Ectodermal cell (in vitro differentiated cells): ENCODE results near the gene SERPINB7.

ENCODE experiments used
- H3K27ac ChIP-seq: 2 replicates; pipeline ENCODE4 v1.7.0; 2013; ENCODE audit warnings: mild to moderate bottlenecking, low read depth, low read length; ENCODE audit not compliant: insufficient read depth, poor library complexity, severe bottlenecking
- H3K27me3 ChIP-seq: 2 replicates; pipeline ENCODE4 v1.7.0; 2013; ENCODE audit warnings: mild to moderate bottlenecking, low read length; ENCODE audit not compliant: insufficient read depth, control insufficient read depth, poor library complexity, severe bottlenecking
- H3K36me3 ChIP-seq: one replicate; pipeline ENCODE4 v1.7.0; 2013; ENCODE audit warnings: low read length; ENCODE audit not compliant: control insufficient read depth, insufficient read depth
- H3K4me1 ChIP-seq: one replicate; pipeline ENCODE4 v1.7.0; 2013; ENCODE audit warnings: low read length; ENCODE audit not compliant: control insufficient read depth, insufficient read depth
- H3K4me3 ChIP-seq: 2 replicates; pipeline ENCODE4 v1.7.0; 2013; ENCODE audit warnings: low read depth, low read length, control low read depth; ENCODE audit not compliant: insufficient read depth
- H3K9me3 ChIP-seq: 2 replicates; pipeline ENCODE4 v1.7.0; 2013; ENCODE audit warnings: mild to moderate bottlenecking, low read length, moderate library complexity; ENCODE audit not compliant: control insufficient read depth
- WGBS, 2 experiments: methylation state at CpG; one replicate each; pipeline ENCODE4 v1.1.7; 2013; ENCODE audit warnings: missing lambda C conversion rate in 2 of 2; 5-methylcytosine and 5-hydroxymethylcytosine counted together

The SERPINB7 gene

GRCh38 chr18:63819786-63820185, 44.6 kb downstream of the SERPINB7 start:
- no peaks in the 10 kb centered on the region for H3K9me3 ChIP-seq
- H3K4me3 ChIP-seq: no peak overlapping the region
- WGBS, 2 experiments: 89 to 90% methylated on average over 2 of the region's 2 CpGs
- H3K4me1 ChIP-seq: no peaks in the 10 kb centered on the region
- no peaks in the 10 kb centered on the region for H3K27me3 ChIP-seq
- no peak overlapping the region for H3K27ac ChIP-seq
- no peaks in the 10 kb centered on the region for H3K36me3 ChIP-seq

DNA sequence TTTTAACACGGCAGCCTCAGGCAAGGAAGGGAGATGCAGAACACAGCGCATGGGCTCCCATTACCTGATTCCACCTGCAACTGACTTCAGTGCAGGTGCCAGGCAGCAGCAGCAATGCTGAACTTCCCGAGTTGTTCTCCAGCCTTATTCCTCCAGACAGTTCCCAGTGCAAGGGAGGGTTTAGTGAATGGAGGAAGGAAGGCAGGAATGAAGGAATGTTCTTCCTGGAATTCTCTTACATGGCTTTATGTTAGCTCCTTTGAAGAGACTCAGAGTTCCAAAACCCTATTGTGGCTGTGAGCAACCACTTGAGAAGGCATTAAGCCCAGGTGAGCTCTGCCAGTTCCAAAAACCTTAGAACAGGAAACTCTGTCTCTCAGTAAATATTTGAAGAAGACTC, 45.5 kb downstream of the SERPINB7 start:
- H3K36me3 ChIP-seq: no peaks in the 10 kb centered on the region
- H3K9me3 ChIP-seq: no peaks in the 10 kb centered on the region
- no peak overlapping the region for H3K4me3 ChIP-seq
- H3K4me1 ChIP-seq: no peaks in the 10 kb centered on the region
- H3K27ac ChIP-seq: no peak overlapping the region
- no peaks in the 10 kb centered on the region for H3K27me3 ChIP-seq
- WGBS, 2 experiments: 89 to 95% methylated on average over 3 of the region's 3 CpGs

DNA sequence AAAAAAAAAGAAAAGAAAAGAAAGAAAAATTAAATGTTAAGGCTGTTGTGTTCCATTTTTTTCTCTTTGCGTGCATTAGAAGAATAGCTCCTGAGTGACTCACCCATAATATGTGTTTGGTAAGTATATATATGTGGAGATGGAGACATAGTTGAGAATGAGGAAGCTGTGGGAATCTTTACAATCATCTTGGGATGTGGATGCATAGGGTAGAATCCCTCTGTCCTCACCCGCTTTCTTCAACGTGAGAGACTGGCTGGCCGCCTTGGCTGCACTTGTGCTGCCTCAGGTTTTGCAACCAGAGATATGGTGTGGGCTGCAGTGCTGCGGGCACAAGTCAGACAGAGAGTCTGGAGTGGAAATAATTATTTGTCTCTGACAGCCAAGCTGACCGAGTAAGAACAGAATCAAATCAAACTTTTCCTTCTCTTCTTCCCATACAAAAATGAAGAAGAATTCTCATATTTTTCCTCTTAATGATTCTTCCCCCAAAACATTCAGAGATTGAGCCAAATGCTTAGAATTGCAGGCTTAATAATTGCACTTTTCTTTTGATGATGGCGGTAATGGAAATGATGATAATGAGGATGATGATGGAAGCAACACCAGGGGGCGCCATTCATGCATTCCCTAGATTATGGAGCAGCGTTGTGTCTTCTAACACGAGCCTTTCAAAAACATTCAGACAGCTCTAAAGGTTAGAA, 48.5 kb downstream of the SERPINB7 start:
- H3K9me3 ChIP-seq: no peaks in the 10 kb centered on the region
- 77 to 79% methylated on average over 10 of the region's 10 CpGs for WGBS, 2 experiments
- no peak overlapping the region for H3K4me3 ChIP-seq
- H3K27ac ChIP-seq: no peak overlapping the region
- H3K4me1 ChIP-seq: no peaks in the 10 kb centered on the region
- H3K27me3 ChIP-seq: no peaks in the 10 kb centered on the region
- no peaks in the 10 kb centered on the region for H3K36me3 ChIP-seq

GRCh38 chr18:63824220-63824525, 49.0 kb downstream of the SERPINB7 start:
- WGBS, 2 experiments: 96 to 100% methylated on average over 1 to 2 of the region's 2 CpGs
- no peaks in the 10 kb centered on the region for H3K36me3 ChIP-seq
- no peaks in the 10 kb centered on the region for H3K4me1 ChIP-seq
- H3K27ac ChIP-seq: no peak overlapping the region
- H3K9me3 ChIP-seq: no peaks in the 10 kb centered on the region
- no peak overlapping the region for H3K4me3 ChIP-seq
- no peaks in the 10 kb centered on the region for H3K27me3 ChIP-seq

DNA sequence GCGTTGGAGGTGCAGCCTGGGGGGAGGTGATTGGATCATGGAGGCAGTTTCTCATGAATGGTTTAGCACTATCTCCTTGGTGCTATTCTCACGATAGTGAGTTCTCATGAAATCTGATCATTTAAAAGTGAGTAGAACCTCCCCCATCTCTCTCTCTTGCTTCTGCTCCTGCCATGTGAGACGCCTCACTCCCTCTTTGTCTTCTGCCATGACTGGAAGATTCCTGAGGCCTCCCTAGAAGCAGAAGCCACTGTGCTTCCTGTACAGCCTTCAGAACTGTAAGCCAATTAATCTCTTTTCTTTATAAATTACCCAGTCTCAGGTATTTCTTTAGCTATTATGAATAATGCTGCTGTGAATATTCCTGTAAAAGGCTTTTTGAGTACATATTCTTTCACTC, 52.9 kb downstream of the SERPINB7 start:
- WGBS, 2 experiments: 84 to 85% methylated on average over 3 of the region's 3 CpGs
- no peak overlapping the region for H3K27ac ChIP-seq
- no peaks in the 10 kb centered on the region for H3K36me3 ChIP-seq
- H3K4me1 ChIP-seq: no peaks in the 10 kb centered on the region
- no peak overlapping the region for H3K4me3 ChIP-seq
- H3K27me3 ChIP-seq: no peaks in the 10 kb centered on the region
- no peaks in the 10 kb centered on the region for H3K9me3 ChIP-seq

DNA sequence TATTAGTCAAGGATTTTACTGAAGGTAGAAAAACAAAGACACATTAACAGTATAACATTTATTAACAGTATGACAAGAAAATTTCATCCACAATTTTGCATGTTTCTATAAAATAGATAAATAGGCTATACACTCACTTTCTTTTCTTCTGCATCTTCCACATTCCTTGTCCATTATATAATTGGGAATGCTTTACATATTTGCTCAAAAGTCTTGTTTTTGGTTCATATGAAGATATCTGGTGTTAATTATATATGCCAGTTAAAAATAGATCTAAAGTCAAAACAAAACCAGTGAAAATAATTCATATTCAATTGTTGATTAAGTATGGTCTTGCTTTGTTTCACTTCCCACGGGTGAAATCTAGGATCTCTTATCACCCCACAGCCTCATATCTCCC, 53.4 kb downstream of the SERPINB7 start:
- H3K9me3 ChIP-seq: no peaks in the 10 kb centered on the region
- no peak overlapping the region for H3K4me3 ChIP-seq
- no peaks in the 10 kb centered on the region for H3K36me3 ChIP-seq
- no peaks in the 10 kb centered on the region for H3K4me1 ChIP-seq
- H3K27ac ChIP-seq: no peak overlapping the region
- WGBS, 2 experiments: 90% methylated on average over 1 of the region's 1 CpG; no CpG with 5 or more reads in 1 of the 2 experiments
- no peaks in the 10 kb centered on the region for H3K27me3 ChIP-seq

DNA sequence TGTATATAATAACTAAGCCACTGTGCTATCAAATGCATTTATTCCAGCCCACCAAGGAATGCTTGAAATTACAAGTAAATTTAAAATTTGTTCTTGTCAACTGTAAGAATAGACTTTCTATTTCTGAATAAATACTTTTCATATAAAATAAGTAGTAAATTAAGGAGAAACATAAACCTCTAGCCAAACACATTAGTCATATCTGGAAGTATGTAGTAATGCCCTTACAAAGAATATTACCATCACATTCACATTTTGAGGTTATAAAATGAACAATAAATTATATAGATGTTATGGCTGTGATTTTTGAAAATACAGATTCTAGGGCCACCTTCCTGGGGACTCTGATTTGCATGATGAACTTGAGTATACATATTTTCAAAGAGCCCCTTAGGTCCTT, 54.7 kb downstream of the SERPINB7 start:
- Histone ChIP-seq H3K27ac (no peak overlapping the region), H3K36me3 (no peaks in the 10 kb centered on the region), H3K4me3 (no peak overlapping the region), H3K4me1 (no peaks in the 10 kb centered on the region), H3K27me3 (no peaks in the 10 kb centered on the region), H3K9me3 (no peaks in the 10 kb centered on the region)

GRCh38 chr18:63831080-63831788, 56.0 kb downstream of the SERPINB7 start:
- H3K27ac ChIP-seq: no peak overlapping the region
- H3K4me1 ChIP-seq: no peaks in the 10 kb centered on the region
- 85 to 88% methylated on average over 6 of the region's 6 CpGs for WGBS, 2 experiments
- H3K4me3 ChIP-seq: no peak overlapping the region
- no peaks in the 10 kb centered on the region for H3K36me3 ChIP-seq
- H3K9me3 ChIP-seq: no peaks in the 10 kb centered on the region
- H3K27me3 ChIP-seq: no peaks in the 10 kb centered on the region

DNA sequence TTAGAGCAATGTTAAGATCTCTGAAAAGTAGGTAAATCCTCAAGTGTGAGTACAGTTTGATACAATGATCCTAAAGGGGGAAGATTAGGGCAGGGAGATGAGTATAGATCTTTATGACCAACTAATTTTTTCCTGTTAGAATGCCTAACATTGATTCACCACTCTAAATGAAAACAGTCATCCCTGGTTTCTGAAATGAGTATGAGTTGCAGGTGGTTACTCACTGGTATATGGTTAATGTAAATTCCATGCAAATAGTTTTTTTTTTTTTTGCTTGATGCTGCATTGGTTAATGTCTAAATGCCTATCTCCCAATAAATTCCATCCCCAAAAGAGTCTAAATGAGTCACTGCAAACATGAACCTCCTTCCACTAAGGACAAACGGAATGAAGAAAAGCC, 57.3 kb downstream of the SERPINB7 start:
- Histone ChIP-seq H3K4me3 (no peak overlapping the region), H3K27me3 (no peaks in the 10 kb centered on the region), H3K9me3 (no peaks in the 10 kb centered on the region), H3K27ac (no peak overlapping the region), H3K36me3 (no peaks in the 10 kb centered on the region), H3K4me1 (no peaks in the 10 kb centered on the region)
- WGBS, 2 experiments: 100% methylated on average over 1 of the region's 1 CpG

DNA sequence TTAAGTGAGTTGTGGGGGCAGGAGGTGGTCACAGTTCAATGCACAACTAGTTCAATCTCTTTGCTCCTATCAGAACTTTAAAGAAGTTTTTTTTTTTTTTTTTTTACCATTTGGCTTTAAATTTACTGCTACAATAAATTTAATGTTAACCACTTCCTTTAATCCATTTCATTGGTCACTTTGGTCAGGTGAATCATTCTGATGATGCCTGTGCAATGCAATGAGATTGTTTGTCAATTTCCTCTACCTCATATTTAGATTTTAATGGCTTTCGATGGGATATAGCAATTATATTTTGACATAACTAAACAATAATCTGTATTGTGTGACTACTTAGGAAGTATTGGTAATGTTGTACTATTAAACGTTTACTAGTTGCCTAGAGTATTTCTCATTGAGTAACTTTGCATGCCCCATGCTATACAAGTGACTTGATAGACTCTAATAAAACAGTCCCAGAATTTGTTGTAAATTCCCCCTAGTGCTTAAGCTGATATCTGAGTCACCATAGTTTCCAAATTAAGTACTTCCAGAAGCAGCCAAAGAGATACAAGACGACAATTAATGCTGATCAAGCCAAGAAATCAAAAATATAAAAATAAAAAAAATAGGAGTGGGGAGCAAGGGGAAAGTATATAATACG, 59.4 kb downstream of the SERPINB7 start:
- H3K27ac ChIP-seq: no peak overlapping the region
- no peaks in the 10 kb centered on the region for H3K4me1 ChIP-seq
- 85% methylated on average over 3 of the region's 4 CpGs; no CpG with 5 or more reads in 1 of the 2 experiments for WGBS, 2 experiments
- H3K9me3 ChIP-seq: no peaks in the 10 kb centered on the region
- no peaks in the 10 kb centered on the region for H3K36me3 ChIP-seq
- H3K4me3 ChIP-seq: no peak overlapping the region
- H3K27me3 ChIP-seq: no peaks in the 10 kb centered on the region
